Esophagus muscularis mucosa (tissue), 3 donors: ENCODE measurements around the gene MRGPRX2.

Source experiments
- EP300 ChIP-seq: sonication (generic); formaldehyde crosslinking; IDR thresholded peaks from one replicate; pipeline ENCODE4 v1.6.1; 2017; ENCODE audit warnings: antibody characterized with exemption
- TF ChIP-seq, protein P1 (sequence below), 3 experiments: fragments of 200-600 bp in 2 of 3; fragments of 450-650 bp in 1 of 3; sonication (generic) in 2 of 3; IDR thresholded peaks; one replicate each; pipeline ENCODE4 v1.5.1; 2017 to 2019; ENCODE audit warnings: antibody characterized with exemption in 3 of 3, mild to moderate bottlenecking in 2 of 3, moderate library complexity in 1 of 3

DNA sequence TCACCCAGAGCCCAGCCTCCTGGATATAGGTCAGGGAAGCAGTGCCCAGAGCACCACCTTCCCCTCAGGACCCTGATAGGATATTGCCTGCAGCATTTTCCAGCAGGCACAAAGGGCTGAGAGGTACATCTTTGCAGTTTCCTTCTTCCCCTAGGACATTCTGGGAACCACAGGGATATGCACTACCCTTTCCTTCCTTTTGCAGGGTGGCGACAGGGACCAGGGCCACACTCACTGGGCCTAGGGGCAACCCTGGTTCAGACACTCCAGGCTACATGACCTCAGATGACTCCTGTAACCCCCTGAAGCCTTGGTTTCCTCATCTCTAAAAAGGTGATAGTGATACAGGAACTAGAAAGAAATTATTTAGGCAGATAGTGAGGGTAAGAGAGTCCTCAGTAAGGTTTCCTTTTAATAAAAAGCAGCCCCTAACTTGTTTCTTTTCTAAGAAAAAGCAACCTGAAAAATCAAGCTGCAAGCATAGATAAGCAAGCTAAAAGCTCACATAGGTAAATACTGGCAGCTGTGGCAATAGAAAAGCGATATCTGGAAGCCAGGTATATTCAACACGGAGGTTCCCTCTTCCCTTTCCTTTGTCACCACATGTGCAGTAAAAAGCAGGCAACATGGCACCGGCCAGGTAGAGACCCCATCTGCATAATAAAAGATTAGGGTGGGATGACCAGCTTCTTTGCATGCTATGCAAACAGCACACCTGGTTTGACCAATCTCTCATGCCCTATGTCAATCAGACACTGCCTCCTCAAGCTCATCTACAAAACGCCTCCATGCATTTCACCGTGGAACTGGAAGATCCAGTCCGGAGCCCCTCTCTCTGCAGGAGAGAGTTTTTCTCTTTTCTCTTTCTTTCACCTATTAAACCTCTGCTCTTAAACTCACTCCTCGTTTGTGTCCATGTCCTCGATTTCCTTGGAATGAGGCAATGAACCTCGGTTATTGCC is 13.2 kb upstream of the MRGPRX2 start:
- TF ChIP-seq, protein P1, sequence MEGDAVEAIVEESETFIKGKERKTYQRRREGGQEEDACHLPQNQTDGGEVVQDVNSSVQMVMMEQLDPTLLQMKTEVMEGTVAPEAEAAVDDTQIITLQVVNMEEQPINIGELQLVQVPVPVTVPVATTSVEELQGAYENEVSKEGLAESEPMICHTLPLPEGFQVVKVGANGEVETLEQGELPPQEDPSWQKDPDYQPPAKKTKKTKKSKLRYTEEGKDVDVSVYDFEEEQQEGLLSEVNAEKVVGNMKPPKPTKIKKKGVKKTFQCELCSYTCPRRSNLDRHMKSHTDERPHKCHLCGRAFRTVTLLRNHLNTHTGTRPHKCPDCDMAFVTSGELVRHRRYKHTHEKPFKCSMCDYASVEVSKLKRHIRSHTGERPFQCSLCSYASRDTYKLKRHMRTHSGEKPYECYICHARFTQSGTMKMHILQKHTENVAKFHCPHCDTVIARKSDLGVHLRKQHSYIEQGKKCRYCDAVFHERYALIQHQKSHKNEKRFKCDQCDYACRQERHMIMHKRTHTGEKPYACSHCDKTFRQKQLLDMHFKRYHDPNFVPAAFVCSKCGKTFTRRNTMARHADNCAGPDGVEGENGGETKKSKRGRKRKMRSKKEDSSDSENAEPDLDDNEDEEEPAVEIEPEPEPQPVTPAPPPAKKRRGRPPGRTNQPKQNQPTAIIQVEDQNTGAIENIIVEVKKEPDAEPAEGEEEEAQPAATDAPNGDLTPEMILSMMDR (IDR thresholded peaks at IDR 0.05): no peak
- TF ChIP-seq EP300: no peak
